WERI-Rb-1 (cell line): Measurements from ENCODE around the gene SFXN1.

ENCODE experiments used
- DNase-seq: peaks from one replicate; pipeline ENCODE4 v3.0.0-alpha.2; 2020
- H3K27ac ChIP-seq: fragments of 250-450 bp; sonication (Bioruptor Pico); 2 replicates; pipeline ENCODE4 v1.5.1; 2020; ENCODE audit warnings: mild to moderate bottlenecking, moderate library complexity
- H3K27me3 ChIP-seq: fragments of 250-450 bp; sonication (Bioruptor Pico); 2 replicates; pipeline ENCODE4 v1.5.1; 2021; ENCODE audit warnings: mild to moderate bottlenecking, low read depth, moderate library complexity; ENCODE audit not compliant: insufficient read depth, severe bottlenecking
- H3K36me3 ChIP-seq: fragments of 250-450 bp; sonication (Bioruptor Pico); 2 replicates; pipeline ENCODE4 v1.5.1; 2020; ENCODE audit warnings: mild to moderate bottlenecking, moderate library complexity
- H3K4me3 ChIP-seq: 2 replicates; pipeline ENCODE4 v1.5.1; 2011; ENCODE audit warnings: low read depth, mild to moderate bottlenecking, control low read depth, low read length
- H3K9me3 ChIP-seq: fragments of 250-450 bp; sonication (Bioruptor Pico); 2 replicates; pipeline ENCODE4 v1.5.1; 2021; ENCODE audit warnings: mild to moderate bottlenecking, moderate library complexity; ENCODE audit not compliant: severe bottlenecking
- TF ChIP-seq, protein P1 (sequence below): IDR thresholded peaks from 2 replicates; pipeline ENCODE4 v1.5.1; 2011; ENCODE audit warnings: low read depth, mild to moderate bottlenecking, control low read depth, inconsistent platforms, low read length

SFXN1 gene

DNA sequence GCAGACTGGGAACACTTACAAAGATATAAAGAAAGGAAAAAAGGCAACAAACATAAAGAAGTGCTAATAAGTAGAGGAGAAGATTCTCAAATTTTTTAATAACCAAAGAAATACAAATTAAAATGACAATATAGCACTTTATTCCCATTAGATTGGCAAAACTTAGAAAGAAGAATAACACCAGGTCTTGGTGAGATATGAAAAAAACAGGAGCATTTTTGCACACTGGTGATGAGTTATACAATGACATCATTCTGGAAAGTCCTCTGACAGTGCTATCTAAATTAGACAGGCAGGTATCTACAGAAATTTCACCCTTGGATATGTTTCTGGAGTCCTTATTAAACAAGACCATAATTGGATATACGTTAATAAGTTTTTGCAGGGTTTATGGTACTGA lies 9.5 kb upstream of the SFXN1 start:
- TF ChIP-seq, protein P1, sequence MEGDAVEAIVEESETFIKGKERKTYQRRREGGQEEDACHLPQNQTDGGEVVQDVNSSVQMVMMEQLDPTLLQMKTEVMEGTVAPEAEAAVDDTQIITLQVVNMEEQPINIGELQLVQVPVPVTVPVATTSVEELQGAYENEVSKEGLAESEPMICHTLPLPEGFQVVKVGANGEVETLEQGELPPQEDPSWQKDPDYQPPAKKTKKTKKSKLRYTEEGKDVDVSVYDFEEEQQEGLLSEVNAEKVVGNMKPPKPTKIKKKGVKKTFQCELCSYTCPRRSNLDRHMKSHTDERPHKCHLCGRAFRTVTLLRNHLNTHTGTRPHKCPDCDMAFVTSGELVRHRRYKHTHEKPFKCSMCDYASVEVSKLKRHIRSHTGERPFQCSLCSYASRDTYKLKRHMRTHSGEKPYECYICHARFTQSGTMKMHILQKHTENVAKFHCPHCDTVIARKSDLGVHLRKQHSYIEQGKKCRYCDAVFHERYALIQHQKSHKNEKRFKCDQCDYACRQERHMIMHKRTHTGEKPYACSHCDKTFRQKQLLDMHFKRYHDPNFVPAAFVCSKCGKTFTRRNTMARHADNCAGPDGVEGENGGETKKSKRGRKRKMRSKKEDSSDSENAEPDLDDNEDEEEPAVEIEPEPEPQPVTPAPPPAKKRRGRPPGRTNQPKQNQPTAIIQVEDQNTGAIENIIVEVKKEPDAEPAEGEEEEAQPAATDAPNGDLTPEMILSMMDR = no peak
- Histone ChIP-seq H3K9me3 (no peaks in the 10 kb centered on the region), H3K27me3 (no peaks in the 10 kb centered on the region), H3K36me3 (no peaks in the 10 kb centered on the region), H3K27ac (no peak overlapping the region), H3K4me3 (peak overlapping the region; percentile 37; the same call in 1 of the 2 replicates)
- no peak for DNase-seq

DNA sequence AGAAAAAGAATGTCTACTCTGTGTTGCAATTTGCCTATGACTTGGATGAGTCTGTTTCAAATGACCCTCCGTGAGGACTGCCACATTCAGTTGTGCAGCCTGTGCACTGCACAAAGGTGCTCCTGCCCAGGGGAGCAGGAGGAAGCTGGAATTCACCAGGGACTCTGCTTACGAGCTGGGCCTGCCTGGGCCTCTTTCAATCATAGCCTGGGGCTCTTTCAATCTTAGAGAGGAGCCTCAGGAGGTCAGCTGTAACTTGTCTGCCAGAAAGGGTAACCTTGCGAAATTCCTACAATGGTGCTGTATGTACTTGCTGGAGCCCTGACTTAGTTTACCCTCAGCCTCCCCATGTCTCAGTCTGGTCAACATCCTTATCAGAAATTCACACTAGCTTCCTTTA lies 8.4 kb upstream of the SFXN1 start:
- no peaks in the 10 kb centered on the region for H3K9me3 ChIP-seq
- no peaks in the 10 kb centered on the region for H3K27me3 ChIP-seq
- no peaks in the 10 kb centered on the region for H3K36me3 ChIP-seq
- TF ChIP-seq, protein P1 = no peak
- no peak overlapping the region for H3K27ac ChIP-seq
- H3K4me3 ChIP-seq = no peak overlapping the region
- no peak for DNase-seq

DNA sequence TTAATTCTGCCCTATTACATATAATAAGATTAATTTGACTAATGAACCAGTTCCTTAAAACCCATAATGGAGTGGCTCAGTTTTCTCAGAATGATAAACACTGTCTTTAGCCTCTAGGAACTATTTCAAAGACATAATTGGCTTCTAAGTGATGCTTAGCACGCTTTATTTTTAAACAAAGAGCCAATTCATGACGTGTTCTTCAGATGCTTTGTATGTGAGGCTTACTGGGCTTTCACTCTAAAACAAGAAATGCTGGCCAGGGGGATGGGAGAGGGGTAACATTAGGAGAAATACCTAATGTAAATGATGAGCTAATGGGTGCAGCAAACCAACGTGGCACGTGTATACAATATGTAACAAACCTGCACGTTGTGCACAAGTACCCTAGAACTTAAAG lies 7.6 kb upstream of the SFXN1 start:
- Histone ChIP-seq H3K9me3 (no peaks in the 10 kb centered on the region), H3K4me3 (no peak overlapping the region), H3K36me3 (no peaks in the 10 kb centered on the region), H3K27ac (no peak overlapping the region), H3K27me3 (no peaks in the 10 kb centered on the region)
- no peak for DNase-seq
- TF ChIP-seq, protein P1 = no peak

GRCh38 chr5:175471196-175471595 lies 7.2 kb upstream of the SFXN1 start:
- Histone ChIP-seq H3K27ac (no peak overlapping the region), H3K9me3 (no peaks in the 10 kb centered on the region), H3K36me3 (no peaks in the 10 kb centered on the region), H3K27me3 (no peaks in the 10 kb centered on the region), H3K4me3 (no peak overlapping the region)
- TF ChIP-seq, protein P1 = no peak
- no peak for DNase-seq

- H3K27me3 ChIP-seq = no peaks in the 10 kb centered on the region
- DNase-seq = no peak
Measured at GRCh38 chr5:175471628-175472027, 6.7 kb upstream of the SFXN1 start.

GRCh38 chr5:175472378-175472777 lies 6.0 kb upstream of the SFXN1 start:
- H3K36me3 ChIP-seq = no peaks in the 10 kb centered on the region
- H3K27ac ChIP-seq = no peak overlapping the region
- TF ChIP-seq, protein P1 = no peak
- DNase-seq = no peak
- no peaks in the 10 kb centered on the region for H3K27me3 ChIP-seq
- no peak overlapping the region for H3K4me3 ChIP-seq
- no peaks in the 10 kb centered on the region for H3K9me3 ChIP-seq

More at GRCh38 chr5:175471628-175472027, 6.7 kb upstream of the SFXN1 start:
- TF ChIP-seq, protein P1 = no peak
- no peak overlapping the region for H3K4me3 ChIP-seq
- no peaks in the 10 kb centered on the region for H3K9me3 ChIP-seq
- H3K27ac ChIP-seq = no peak overlapping the region
- H3K36me3 ChIP-seq = no peaks in the 10 kb centered on the region
